ENCODE data around the gene TBX6.

GRCh38 chr16:30132591-30132990, 40.9 kb upstream of the TBX6 start:
- TF ChIP-seq CTCF (conservative IDR thresholded peaks at IDR 0.05; ENCODE audit: low read depth, low read length): no peak
- no peak for TF ChIP-seq EZH2 (IDR thresholded peaks at IDR 0.05; ENCODE audit: borderline replicate concordance, low read depth, low read length, poor library complexity, severe bottlenecking)

Measured in A673 (cell line).